Bone marrow (tissue), 2 donors: Measurements from ENCODE around the gene TM4SF18.
A peak's percentile ranks its signal among the peaks of the same experiment; 100 is the strongest.

Experiments used
- DNase-seq, 2 donors: peaks; one replicate each; lab custom pipeline; 2025; lab: John Stamatoyannopoulos, UW

The TM4SF18 gene

DNA sequence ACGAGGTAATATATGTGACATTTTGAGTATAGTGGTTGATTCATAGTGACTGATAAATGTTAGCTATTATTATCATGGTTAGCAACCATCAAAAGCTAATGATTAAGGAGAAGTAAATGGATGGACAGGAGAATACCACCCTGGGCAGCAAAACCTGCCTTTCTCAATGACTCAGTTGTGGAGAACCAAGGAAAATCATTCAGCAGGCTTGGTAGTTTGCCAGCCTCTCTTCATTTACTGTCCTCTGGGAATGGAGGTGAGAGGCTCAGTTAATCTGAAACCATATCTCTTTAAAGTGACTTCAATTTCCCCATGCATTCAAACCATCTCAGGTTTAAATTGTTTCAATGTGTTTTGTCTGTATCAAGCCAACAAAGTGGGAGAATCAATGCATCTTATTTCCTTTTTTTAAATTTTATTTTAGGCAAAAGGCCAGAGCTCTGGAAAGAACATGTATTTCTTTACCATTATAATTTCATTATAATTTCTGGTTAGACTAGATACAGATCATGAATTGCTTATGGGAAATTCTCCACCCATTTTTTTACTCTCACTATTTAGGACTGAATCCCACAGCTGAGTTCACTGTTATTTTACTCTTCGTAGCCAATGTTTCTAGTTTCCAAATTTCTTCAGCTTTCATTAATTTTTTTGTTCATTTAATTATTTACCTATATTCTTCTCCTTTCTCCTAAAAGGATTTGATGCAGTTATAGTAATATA, 2.7 kb downstream of the TM4SF18 start:
- DNase-seq, result no peak

DNA sequence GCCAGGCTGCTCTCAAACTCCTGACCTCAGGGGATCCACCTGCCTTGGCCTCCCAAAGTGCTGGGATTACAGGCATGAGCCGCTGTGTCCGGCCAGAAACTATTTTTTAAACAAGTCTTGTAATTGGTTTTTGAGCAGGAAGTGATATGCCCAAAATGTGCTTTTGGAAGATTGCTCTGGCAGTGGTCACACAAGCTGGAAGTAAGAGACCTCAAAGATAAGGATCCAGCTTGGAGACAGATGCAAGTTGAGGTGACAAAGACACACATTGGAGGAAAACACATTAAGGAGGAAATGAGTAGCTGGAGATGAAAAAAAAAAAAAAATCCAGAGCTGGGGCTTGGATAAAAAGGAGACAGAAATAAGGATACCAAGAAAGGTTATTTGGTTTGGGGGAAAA, 6.3 kb downstream of the TM4SF18 start:
- no peak for DNase-seq

DNA sequence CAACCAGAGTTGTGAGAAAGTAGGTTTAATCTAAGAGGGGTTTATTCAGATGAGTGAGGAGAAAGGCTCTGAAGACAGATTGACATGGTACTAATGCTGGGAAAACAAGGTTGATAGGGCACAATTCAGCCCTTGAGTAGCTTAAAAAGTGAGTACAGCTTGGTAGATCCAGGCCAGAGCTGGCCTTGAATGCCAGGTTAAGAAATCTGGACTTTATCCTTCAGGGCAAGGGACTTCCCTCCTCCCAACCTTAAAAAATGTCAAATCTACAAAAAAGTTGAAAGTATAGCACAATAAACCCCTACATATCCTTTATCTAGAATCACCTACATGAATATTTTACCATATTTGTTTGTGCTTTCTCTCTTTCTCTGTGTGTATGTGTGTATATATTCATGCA, 7.9 kb downstream of the TM4SF18 start:
- no peak for DNase-seq

DNA sequence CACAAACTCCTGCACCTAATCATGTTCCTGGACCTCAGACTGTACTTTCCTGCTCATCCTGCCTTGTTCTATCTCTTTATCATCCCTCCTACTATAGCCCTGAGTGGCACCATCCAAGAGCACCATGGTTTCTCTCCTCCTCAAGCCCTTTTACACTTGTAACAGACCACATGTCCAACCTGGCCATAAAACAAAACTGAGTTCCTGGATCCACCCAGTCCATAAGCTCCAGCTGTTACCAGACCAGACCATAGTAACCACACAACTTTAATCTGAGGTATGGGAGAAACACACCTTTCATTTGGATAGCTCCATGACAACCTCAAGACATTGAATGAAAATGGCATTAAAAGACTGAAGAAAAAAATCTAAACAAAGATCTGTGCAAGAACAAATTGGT, 9.1 kb downstream of the TM4SF18 start:
- DNase-seq, result no peak

DNA sequence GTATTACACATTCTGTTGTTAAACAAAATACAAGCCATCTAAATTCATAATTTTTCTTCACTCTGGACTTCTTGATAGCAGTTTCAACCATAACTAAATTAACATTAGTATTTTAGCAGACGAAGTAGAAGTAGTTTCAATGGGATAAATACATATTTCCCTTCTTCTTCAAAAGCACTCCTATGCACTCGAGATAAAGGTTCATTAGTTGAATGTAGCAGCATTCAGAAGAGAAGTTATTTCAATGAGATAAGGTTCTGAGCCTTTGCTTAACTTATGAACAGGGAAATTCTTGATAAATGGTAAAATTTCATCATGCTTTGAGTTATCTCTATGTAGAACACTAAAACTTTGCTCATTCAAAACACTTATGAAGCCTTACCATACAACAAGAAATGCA, 11.8 kb downstream of the TM4SF18 start:
- DNase-seq, result no peak

DNA sequence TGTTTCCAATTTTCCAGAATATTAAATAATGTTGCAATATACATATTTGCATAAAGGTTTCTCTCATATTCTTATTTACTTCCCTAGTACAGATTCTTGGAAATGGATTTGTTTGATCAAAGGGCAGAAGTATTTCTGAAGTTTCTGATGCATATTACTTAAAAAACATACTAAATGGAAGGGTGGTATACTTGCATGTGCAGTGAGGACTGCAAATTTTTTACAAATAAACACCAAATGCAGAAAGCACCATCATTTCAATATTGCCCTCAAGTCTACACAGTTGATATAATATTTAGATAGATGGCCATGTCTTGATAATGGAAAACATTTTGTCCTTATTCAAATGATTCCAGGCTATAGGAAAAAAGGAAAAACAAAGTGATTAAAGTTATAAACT, 12.3 kb downstream of the TM4SF18 start:
- no peak for DNase-seq

DNA sequence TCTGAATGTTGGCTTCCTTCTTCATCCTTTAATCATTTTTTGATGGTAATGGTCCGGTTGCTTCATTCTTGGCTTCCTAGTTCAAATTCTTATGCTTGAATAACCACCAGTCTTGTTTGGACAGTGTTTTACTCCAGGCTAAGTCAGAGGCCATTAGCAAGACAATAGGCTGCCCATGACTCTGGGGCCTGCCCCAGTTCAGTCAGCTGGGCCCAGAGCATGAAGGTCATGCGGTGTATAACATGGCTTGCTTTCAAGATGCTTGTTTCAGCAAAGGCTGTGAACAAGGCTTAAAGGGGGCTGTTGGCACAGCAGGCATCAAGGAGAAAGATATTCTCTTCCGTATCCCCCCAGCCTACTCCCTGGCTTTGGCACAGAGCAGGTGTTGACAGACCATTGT, 13.7 kb downstream of the TM4SF18 start:
- DNase-seq, result no peak

DNA sequence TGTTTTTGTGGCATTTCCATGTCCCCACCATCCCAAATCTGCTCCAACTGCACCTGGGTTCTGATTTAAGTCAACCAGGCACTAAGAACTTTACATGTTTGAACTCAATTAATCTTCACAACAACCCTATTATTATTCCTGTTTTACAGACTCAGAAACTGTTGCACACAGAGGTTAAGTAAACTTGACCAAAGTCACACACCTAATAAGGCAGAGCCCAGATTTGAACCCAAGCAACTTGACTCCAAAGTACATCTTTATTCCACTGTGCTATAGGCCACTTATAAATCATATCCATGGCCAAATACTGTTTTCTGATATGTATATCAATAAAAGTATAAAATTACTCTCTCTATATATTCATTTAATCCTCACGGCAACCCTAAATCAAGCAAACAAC, 16.4 kb downstream of the TM4SF18 start:
- no peak for DNase-seq

DNA sequence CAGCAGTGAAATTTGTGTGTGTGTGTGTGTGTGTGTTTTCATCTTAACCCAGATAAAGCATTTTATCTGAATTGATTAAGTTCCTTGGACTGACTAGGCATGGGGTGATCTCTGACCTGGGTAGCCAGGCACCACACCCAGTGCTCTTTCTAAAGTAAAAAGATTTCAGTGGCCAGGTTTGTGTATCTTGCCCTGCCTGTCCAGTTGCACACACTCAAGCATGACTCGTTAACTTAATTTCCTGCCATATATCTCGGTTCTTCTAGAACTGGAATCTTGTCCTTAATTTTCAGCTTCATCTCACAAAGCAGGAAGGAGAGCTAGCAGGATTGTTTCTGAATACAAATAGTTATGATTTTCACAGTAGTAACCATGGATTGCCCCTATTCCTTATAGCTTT, 17.0 kb downstream of the TM4SF18 start:
- no peak for DNase-seq

DNA sequence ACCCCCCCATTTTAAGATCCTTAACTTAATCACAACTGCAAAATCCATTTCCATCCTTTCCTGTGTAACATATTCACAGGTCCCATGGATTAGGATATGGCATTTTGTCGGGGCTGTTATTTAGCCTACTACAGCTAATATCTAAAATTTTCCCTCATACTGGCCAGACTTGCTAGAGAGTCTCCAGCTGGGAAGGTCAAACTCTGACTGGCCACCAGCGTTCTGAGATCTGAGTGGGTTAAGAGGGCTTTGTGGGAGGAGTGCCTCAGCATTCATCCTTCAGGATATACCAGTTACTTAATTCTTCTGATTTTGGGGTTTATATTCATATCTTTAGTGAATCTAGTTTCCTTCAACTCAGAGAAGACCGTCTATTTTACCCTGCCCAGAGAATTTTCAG, 17.7 kb downstream of the TM4SF18 start:
- DNase-seq, result no peak

DNA sequence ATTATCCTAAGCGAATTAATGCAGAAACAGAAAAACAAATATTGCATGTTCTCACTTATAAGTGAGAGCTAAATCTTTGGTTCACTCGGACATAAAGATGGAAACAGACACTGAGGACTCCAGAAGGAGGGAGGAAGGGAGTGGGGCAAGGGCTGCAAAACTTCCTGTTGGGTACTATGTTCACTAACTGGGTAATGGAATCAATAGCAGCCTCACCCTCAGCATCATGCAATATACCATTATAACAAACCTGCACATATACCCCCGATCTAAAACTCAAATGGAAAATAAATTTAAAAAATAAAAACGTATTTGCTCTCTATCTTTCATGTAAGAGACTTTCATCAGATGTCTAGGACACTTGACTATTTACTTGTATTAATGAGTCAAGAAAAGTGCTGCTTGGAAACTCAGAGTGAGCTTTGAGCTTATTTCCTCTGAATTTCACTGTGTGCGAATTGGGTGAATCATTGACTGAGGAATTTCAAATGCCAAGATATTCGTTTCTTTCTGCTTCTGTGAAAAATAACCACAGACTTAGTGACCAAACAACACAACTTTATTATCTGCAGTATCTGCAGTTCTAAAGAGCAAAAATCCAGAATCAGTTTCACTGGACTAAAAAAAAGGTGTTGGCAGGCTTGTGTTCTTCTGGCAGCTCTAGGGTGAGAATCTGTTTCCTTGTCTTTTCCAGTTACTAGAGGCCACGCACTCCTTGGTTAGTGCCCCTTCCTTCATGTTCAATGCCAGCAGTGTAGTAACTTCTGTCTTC, 18.4 kb downstream of the TM4SF18 start:
- DNase-seq, result no peak

DNA sequence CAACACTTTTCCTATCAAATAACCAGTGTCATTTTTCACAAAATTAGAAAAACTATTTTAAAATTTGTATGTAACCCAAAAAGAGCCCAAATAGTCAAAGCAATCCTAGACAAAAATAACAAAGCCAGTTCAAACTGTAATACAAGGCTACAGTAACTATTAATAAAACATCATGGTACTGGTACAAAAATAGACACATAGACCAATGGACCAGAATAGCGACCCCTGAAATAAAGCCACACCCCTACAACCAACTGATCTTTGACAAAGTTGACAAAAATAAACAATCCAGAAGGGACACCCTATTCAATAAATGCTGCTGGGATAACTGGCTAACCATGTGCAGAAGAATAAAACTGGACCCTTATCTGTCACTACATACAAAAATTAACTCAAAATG, 19.9 kb downstream of the TM4SF18 start:
- no peak for DNase-seq

DNA sequence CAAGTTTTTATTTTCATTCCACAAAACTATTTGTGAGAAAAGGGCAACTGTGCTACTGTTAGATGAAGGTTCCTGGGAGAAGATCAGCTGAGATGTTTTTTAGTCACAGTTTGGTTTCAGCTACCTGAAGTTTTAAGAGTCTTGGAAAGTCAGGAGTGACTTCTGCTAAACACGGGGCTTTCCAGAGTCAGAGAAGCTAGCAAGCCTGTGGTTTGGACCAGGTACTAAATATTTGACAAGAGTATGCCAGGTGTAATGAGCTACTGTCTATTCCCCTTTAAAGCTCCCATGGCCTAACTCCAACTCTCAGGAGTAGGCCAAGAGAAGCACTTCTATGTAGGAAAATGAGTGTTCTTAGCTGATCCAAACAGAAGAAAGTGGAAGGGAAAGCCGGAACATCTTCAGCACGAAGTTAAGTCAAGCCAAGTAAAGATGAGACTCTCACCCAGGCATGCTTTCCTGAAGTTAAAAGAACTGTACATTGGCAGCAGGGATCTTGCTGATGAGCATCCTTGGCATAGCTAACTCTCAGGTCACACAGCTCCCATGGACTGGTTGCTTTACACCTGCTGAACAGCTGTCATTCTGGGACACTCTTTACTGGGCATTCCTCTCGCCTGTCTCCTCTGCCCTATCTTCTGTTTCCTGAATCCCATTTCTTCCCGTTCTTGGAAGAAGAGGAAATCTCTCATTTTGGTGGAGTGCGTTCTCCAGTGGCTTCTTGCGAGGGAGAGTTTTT, 22.5 kb downstream of the TM4SF18 start:
- DNase-seq, result no peak

DNA sequence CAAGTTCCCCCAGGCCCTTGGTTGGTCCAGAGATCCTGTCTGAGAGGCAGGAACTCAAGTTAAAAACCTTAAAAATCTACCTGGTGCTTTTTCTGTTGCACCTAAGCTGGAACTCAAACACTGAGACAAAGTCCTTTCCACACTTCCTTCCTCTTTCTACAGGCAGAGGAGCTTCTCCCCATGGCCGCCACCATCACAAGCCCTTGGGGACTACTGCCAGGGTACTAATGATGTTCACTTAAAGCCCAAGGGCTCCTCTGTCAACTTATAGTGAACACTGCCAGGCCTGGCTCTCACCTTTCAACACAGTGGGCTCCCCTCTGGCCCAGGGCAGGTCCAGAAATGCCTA, 26.0 kb downstream of the TM4SF18 start:
- peak in 1 of 2 donors; percentile 38 for DNase-seq

DNA sequence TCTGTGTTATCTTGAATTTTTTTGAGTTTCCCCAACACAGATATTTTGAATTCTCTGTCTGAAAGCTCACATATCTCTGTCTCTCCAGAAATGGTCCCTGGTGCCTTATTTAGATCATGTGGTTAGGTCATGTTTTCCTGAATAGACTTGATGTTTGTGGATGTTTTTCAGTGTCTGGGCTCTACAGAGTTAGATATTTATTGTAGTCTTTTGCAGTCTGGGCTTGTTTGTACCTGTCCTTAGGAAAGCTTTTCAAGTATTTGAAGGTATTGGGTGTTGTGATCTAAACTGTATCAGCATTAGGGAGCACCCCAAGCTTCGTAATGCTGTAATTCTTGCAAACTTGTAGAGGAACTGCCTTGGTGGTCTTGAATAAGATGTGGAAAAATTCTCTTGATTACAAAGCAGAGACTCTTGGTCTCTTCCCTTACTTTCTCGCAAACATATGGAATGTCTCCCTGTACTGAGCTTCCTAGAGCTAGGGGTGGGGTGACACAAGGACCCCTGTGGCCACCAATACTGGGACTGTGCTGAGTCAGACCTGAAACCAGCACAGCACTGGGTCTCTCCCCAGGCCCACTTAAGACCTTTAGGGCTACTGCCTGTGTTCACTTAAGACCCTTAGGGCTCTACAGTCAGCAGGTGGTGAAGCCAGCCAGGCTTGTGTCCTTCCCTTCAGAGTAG, 26.5 kb downstream of the TM4SF18 start:
- DNase-seq, result no peak

DNA sequence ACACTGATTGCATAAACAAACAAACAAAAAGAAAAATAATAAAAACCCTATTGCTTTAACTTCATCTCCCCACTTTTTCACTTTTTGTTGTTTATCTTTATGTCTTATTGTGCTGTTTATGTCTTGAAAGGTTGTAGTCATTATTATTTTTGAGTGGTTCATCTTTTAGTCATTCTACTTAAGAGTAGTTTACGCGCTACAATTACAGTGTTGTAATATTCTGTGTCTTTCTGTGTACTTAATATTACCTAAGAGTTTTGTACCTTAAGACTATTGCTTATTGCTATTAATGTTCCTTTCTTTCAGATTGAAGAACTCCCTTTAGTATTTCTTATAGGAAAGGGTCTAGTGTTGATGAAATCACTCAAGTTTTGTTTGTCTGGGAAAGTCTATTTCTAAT, 28.1 kb downstream of the TM4SF18 start:
- DNase-seq, result no peak

DNA sequence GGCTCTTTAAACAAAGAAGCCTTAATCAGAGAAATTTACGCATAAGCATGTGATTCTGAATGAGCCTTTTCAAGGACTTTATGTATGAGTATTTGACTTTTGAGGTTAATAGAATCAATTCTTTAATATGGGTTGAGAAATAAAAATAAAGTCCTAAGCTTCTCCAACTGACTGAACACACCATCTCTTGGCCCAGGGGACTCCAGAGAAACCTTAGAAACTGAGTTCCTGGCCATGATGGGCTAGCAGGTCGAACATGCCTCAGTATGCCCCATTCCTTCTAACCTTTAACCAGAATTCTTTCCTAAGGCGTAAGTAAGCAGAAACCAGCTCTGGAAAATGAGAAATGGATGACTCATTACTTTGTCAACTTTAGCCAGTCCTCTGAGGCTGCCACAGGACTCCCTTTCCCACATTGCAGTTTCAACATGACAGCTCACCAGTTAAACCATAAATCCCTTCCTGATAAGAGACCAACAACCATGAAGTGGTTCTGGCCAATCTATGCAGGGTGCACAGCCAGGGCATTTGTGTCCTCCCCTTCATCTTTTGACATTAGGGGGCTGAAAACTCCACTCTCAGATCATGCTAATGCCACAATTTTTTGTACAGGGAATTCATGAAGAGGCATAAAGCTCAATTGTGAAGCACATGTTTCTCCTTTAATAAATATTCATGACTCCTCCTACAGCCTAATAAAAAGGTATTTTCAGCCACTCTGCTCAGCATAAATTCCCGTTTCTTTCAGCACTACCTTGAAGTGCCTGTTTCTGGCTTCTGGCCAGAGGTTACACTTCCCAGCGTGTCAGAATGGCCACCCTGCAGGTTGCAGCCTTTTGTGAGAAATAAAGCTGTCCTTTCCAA, 33.3 kb downstream of the TM4SF18 start:
- DNase-seq, result peak in 1 of 2 donors; percentile 56

DNA sequence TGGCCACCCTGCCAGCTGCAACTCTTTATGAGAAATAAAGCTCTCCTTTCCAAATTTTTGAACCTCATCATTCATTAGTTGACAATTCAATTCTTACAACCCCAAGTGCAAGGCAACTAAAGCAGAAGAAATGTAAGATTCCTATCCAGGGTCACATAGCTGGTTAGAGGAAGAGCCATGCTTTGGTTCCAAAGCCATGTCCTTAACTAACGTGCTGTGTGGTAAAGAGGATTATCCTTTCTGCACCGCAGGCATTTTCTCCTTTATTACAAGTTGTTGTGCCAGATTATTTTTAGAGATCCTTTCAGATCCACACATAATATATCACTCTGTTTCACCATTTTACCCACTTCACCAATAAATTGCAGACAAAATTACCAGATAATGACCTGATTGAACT, 36.5 kb downstream of the TM4SF18 start:
- DNase-seq, result no peak

DNA sequence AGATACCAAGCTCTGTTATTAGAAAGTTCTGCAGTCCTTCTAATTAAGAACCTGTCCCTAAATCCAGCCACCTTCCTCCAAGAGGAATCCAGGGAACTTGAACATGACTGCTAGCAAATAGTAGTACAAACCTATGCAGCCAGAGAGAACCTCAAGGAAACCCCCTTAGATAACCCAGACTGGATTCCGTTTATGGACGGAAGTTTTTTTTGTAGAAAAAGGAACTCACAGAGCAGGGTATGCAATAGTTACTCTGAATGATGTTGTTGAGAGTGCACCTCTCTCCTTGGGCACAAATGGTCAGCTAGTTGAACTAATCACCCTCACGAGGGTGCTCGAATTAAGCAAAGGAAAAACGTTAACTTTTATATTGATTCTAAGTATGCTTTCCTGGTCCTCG, 40.8 kb downstream of the TM4SF18 start:
- DNase-seq, result peak in 1 of 2 donors; percentile 51

DNA sequence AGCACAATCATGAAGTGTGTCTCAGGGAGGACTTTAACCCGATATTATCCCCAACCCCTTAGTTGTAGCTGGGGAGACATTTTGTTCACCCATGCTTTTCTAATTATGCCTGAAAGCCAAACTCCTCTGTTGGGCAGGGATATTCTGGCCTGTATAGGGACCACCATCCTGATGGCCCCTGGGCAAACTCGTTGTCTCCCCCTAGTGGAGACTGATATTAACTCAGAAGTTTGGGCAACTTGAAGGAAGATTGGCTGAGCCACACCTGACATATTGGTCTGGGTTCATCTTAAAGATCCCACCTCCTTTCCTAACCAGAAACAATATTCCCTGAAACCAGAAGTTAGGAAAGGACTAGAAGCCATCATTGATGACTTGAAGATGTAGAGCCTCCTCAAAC, 42.3 kb downstream of the TM4SF18 start:
- no peak for DNase-seq

DNA sequence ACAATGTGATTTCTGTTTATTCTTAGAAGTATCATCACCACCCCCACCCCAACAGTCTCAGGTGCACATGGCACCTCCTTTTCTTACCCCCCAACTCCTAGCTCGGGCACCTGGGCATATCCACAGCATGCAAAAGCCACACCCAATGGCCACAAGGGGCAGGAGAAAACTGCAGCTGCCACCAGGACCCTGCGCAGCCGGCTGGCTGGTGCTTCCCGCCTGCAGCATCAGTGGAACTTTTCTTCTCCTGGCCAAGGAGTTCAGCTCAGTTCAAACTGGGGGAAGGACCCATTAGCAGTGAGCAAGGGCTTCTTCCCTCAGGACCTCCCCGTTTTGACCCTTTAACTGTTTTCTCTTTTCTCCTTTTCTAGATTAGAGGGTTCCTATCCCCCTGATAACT, 44.8 kb downstream of the TM4SF18 start:
- DNase-seq, result no peak

DNA sequence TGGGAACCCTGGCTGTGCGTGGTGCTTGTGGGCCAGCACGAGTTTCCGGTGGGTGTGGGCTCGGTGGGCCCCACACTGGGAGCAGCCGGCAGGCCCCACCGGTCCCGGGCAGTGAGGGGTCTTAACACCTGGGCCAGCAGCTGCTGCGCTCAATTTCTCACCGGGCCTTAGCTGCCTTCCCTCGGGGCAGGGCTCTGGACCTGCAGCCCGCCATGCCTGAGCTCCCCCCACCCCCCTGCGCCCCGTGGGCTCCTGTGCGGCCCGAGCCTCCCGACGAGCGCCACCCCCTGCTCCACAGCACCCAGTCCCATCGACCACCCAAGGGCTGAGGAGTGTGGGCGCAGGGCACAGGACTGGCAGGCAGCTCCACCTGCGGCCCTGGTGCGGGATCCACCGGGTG, 49.4 kb downstream of the TM4SF18 start:
- no peak for DNase-seq
